Fibroblast of lung (primary cell): ENCODE measurements around the gene SOX30. TPM values are rescaled to one million over a fixed set of nuclear protein-coding genes. Genes with fewer than 3 reads are reported as not detected.
"Not testable (repeated sequence)": the region's sequence is repeated elsewhere in the genome, so short reads cannot be mapped to it uniquely, and the experiment has no call there.

Experiments used
- DNase-seq, 2 donors: peaks; one replicate each; pipeline versions ENCODE4 v3.0.0 to v3.0.0-alpha.2; 2010; ENCODE audit warnings: low read depth in 2 of 2
- H2AFZ ChIP-seq: 2 replicates; pipeline ENCODE4 v1.5.1; 2012; ENCODE audit warnings: low read length, control low read depth, inconsistent platforms
- H3K27ac ChIP-seq: 2 replicates; pipeline ENCODE4 v1.5.1; 2011; ENCODE audit warnings: low read length, control low read depth; ENCODE audit not compliant: insufficient read depth
- H3K27me3 ChIP-seq: 2 replicates; pipeline ENCODE4 v1.5.1; 2011; ENCODE audit warnings: mild to moderate bottlenecking, low read length; ENCODE audit not compliant: control insufficient read depth, insufficient read depth
- H3K36me3 ChIP-seq: 2 replicates; pipeline ENCODE4 v1.5.1; 2011; ENCODE audit warnings: low read length; ENCODE audit not compliant: control insufficient read depth, insufficient read depth
- H3K4me1 ChIP-seq: 2 replicates; pipeline ENCODE4 v1.5.1; 2011; ENCODE audit warnings: low read length; ENCODE audit not compliant: control insufficient read depth, insufficient read depth; ENCODE audit errors: extremely low read depth
- H3K4me2 ChIP-seq: 2 replicates; pipeline ENCODE4 v1.5.1; 2011; ENCODE audit warnings: low read length, control low read depth; ENCODE audit not compliant: insufficient read depth; ENCODE audit errors: extremely low read depth
- H3K4me3 ChIP-seq, 4 experiments: fragments of 200-600 bp in 1 of 4; sonication (generic) in 1 of 4; replicated peaks in 1 of 4; 2 replicates each; pipeline ENCODE4 v1.5.1; 2011 to 2016; ENCODE audit warnings: low read length in 4 of 4, low read depth in 3 of 4, mild to moderate bottlenecking in 3 of 4, control low read depth in 2 of 4, inconsistent platforms in 1 of 4, mixed read lengths in 1 of 4; ENCODE audit not compliant: insufficient read depth in 1 of 4; ENCODE audit errors: control extremely low read depth in 1 of 4
- H3K79me2 ChIP-seq: 2 replicates; pipeline ENCODE4 v1.5.1; 2012; ENCODE audit warnings: mild to moderate bottlenecking, low read length, inconsistent platforms; ENCODE audit not compliant: control insufficient read depth, insufficient read depth
- H3K9ac ChIP-seq: 2 replicates; pipeline ENCODE4 v1.5.1; 2011; ENCODE audit warnings: mild to moderate bottlenecking, low read length, control low read depth; ENCODE audit not compliant: insufficient read depth
- H3K9me3 ChIP-seq: 2 replicates; pipeline ENCODE4 v1.5.1; 2012; ENCODE audit warnings: low read depth, low read length; ENCODE audit not compliant: control insufficient read depth, insufficient read depth
- H4K20me1 ChIP-seq: 2 replicates; pipeline ENCODE4 v1.5.1; 2011; ENCODE audit warnings: low read length; ENCODE audit not compliant: control insufficient read depth, insufficient read depth; ENCODE audit errors: extremely low read depth
- EZH2 ChIP-seq: IDR thresholded peaks from 2 replicates; pipeline ENCODE4 v1.5.1; 2012; ENCODE audit warnings: low read length, control low read depth, mild to moderate bottlenecking; ENCODE audit errors: missing control alignments
- polyA plus RNA-seq, 2 donors: library from polyadenylated mRNA; depleted of rRNA in 1 of 2; stranded (reverse) in 1 of 2; unstranded in 1 of 2; fragments of >200 nt; gene quantifications; 2 replicates each; pipeline ENCODE4 v1.2.1, GENCODE V29; 2011 to 2012; ENCODE audit warnings: missing spikeins in 1 of 2
- total RNA-seq: library from RNA; depleted of rRNA; stranded (reverse); fragments of >200 nt; gene quantifications from 2 replicates; pipeline ENCODE4 v1.2.1, GENCODE V29; 2014
- TF ChIP-seq, protein P1 (sequence below), 2 donors: IDR thresholded peaks in 1 of 2; conservative IDR thresholded peaks in 1 of 2; 1 replicate in 1 of 2; 2 replicates in 1 of 2; pipeline ENCODE4 v1.5.1; 2011 to 2012; ENCODE audit warnings: low read length in 2 of 2, control low read depth in 1 of 2, inconsistent platforms in 1 of 2, low read depth in 1 of 2, mild to moderate bottlenecking in 1 of 2

SOX30 gene
- total and polyA plus RNA-seq, 2 donors (not counting 1 experiment from before 2014, with no cell fraction given) = 0.02 TPM; not detected in 1

DNA sequence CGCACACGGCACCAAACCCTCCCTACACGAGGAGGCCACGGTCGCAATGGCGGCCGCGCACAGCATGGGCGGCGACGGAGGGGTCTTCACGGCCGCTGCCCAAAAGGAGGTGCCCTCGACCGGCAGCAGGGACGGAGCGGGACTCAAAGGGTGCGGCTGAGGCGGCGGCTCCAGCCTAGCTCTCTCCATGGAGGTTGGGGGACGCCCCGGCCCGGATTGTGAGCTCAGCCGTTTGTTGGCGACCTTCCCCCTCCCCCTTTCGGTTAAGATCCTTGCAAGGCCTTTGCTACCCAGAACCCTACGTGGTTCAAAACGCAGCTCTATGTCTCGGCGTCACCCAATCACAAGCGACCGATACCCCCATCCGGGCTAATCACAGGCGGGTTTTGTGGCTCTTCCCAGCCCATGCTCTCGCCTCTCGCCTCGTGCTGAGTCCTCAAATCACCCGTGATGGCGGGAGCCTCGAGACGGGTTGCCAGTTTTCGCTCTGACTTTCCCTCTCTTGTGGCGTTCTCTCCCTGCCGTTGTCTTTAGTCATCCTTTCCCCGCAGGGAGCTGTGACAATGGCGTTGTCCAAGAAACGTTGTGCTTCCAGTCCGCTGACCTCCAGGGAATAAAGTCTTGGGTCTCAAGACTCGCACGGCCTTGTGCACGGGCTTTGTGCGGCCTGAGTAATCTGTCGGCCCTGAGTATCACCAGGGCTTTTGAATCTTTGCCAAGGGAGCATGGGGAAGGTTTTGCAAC, 38.6 kb upstream of the SOX30 start:
- H3K9me3 ChIP-seq = no peaks in the 10 kb centered on the region
- no peak overlapping the region for H3K4me2 ChIP-seq
- no peak overlapping the region for H3K4me3 ChIP-seq
- no peak overlapping the region for H3K27ac ChIP-seq
- DNase-seq = no peak
- no peaks in the 10 kb centered on the region for H3K27me3 ChIP-seq
- H3K4me1 ChIP-seq = no peaks in the 10 kb centered on the region
- H3K79me2 ChIP-seq = no peaks in the 10 kb centered on the region
- H4K20me1 ChIP-seq = no peaks in the 10 kb centered on the region
- no peak overlapping the region for H2AFZ ChIP-seq
- no peak overlapping the region for H3K9ac ChIP-seq
- no peak for TF ChIP-seq EZH2
- TF ChIP-seq, protein P1, sequence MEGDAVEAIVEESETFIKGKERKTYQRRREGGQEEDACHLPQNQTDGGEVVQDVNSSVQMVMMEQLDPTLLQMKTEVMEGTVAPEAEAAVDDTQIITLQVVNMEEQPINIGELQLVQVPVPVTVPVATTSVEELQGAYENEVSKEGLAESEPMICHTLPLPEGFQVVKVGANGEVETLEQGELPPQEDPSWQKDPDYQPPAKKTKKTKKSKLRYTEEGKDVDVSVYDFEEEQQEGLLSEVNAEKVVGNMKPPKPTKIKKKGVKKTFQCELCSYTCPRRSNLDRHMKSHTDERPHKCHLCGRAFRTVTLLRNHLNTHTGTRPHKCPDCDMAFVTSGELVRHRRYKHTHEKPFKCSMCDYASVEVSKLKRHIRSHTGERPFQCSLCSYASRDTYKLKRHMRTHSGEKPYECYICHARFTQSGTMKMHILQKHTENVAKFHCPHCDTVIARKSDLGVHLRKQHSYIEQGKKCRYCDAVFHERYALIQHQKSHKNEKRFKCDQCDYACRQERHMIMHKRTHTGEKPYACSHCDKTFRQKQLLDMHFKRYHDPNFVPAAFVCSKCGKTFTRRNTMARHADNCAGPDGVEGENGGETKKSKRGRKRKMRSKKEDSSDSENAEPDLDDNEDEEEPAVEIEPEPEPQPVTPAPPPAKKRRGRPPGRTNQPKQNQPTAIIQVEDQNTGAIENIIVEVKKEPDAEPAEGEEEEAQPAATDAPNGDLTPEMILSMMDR (conservative IDR thresholded peaks at IDR 0.05 in 1 of 2, IDR thresholded peaks at IDR 0.05 in 1 of 2; ENCODE audit: low read depth in 1 of 2, low read length in 2 of 2) = no peak
- no peaks in the 10 kb centered on the region for H3K36me3 ChIP-seq

DNA sequence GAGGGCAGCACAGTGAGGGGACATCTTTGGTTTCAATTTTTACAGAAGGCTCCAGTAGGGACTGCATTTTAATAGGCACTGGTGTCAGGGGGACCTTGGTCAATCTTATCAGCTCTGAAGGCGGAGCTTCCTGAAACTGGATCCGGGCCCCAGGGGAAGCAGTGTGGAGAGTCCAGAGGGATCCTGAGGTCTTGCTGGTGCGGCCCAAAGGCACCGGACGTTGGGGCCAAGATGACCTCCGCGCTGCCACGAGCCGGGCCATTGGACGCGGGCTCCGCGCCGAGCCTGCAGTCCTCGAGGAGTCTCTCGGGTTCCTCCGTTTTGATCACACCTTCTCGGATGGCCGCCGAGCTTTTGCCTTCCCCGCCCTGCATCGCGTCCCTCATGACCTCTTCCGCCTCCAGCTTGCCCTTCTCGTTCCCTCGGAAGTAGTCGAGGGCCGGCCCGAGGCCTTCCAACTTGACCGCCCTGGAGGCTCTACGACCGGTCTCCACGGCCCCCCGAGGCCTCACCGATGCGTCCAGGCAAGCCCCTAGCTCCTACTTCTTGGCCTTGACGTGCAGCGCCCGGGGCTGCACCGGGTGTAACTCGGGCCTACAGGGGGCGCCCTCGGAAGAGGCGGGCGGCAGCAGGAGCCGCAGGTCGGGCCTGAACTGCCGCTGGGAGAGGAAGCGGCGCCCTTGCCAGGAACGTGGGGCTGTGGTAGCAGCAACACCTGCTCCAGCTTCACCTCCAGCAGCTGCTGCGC, 37.9 kb upstream of the SOX30 start:
- no peak for DNase-seq
- Histone ChIP-seq H3K9ac (no peak overlapping the region), H3K36me3 (no peaks in the 10 kb centered on the region), H3K79me2 (no peaks in the 10 kb centered on the region), H2AFZ (no peak overlapping the region), H3K4me3 (no peak overlapping the region), H3K9me3 (no peaks in the 10 kb centered on the region), H3K4me2 (no peak overlapping the region), H3K4me1 (no peaks in the 10 kb centered on the region), H4K20me1 (no peaks in the 10 kb centered on the region), H3K27me3 (no peaks in the 10 kb centered on the region), H3K27ac (no peak overlapping the region)
- TF ChIP-seq EZH2 = no peak
- TF ChIP-seq, protein P1 (conservative IDR thresholded peaks at IDR 0.05 in 1 of 2, IDR thresholded peaks at IDR 0.05 in 1 of 2; ENCODE audit: low read depth in 1 of 2, low read length in 2 of 2) = no peak

DNA sequence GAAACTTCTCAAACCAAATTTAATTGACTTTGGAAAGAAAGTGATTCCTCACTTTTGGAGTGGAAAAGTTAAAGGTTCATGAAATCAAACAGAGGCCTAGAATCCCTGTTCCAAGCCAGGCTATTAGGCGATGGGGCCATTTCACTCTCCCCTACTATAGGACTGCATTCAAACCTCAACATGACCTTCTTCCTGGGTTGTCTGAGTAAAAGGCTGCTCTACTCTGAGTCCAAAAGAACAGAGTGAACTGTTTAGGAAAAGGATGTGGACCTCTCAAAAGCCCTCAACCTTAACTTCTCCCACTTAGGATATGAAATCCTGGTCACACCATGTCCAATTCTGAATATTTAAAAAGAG, 34.9 kb upstream of the SOX30 start:
- Histone ChIP-seq H3K79me2 (no peaks in the 10 kb centered on the region), H3K9me3 (no peaks in the 10 kb centered on the region), H3K4me1 (no peaks in the 10 kb centered on the region), H2AFZ (no peak overlapping the region), H4K20me1 (no peaks in the 10 kb centered on the region), H3K4me2 (no peak overlapping the region), H3K36me3 (no peaks in the 10 kb centered on the region), H3K9ac (no peak overlapping the region), H3K27me3 (no peaks in the 10 kb centered on the region), H3K27ac (no peak overlapping the region), H3K4me3 (no peak overlapping the region)
- no peak for DNase-seq
- TF ChIP-seq EZH2 = no peak
- TF ChIP-seq, protein P1 (conservative IDR thresholded peaks at IDR 0.05 in 1 of 2, IDR thresholded peaks at IDR 0.05 in 1 of 2; ENCODE audit: low read depth in 1 of 2, low read length in 2 of 2) = no peak

DNA sequence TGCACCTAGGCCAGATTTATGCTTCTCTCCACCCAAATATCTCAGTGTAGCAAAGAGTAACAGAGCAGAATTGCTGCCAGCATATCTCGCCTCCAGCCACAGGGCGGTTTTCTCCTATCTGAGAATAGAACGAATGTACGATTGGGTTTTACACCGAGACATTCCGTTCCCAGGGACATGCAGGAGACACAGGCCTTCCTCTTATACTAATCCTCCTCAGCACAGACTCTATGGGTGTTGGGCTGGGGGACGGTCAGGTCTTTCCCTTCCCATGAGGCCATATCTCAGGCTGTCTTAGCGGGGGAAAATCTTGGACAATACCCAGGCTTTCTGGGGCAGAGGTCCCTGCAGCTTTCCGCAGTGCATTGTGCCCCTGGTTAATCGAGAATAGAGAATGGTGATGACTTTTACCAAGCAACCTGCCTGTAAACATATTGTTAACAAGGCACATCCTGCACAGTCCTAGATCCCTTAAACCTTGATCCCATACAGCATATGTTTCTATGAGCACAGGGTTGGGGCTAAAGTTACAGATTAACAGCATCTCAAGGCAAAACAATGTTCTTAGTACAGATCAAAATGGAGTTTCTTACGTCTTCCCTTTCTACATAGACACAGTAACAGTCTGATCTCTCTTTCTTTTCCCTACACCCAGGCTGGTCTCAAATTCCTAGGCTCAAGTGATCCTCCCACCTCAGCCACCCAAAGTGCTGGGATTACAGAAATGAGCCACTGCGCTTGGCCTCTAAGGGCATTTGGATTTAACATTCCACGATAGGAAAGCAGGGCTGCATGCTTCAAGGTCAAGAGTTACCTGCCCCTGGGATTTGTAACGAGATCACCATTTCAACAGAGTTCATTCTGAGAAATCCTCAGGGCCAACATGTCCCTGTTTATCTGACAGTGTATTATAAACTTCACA, 34.3 kb upstream of the SOX30 start:
- not testable (repeated sequence) for H3K79me2 ChIP-seq, H3K36me3 ChIP-seq, H3K4me2 ChIP-seq, H3K9ac ChIP-seq, DNase-seq, H3K27me3 ChIP-seq, H3K27ac ChIP-seq, H3K4me1 ChIP-seq, H3K9me3 ChIP-seq, H3K4me3 ChIP-seq, H2AFZ ChIP-seq, H4K20me1 ChIP-seq
